Thoracic aorta (tissue), 2 donors: Measurements from ENCODE around the gene ELF5. TPM values are rescaled to one million over a fixed set of nuclear protein-coding genes. Genes with fewer than 3 reads are reported as not detected.

Source experiments
- ATAC-seq: fragments of 150-250 bp; one replicate; pipeline ENCODE4 v1.8.0; 2017; ENCODE audit warnings: low read depth; ENCODE audit not compliant: insufficient number of reproducible peaks, low FRiP score
- DNase-seq: peaks from one replicate; pipeline ENCODE4 v3.0.0-alpha.2; 2020; ENCODE audit warnings: low spot score
- H3K27ac ChIP-seq, 2 donors: fragments of 200-600 bp; sonication (generic); 1 replicate in 1 of 2; 2 replicates in 1 of 2; pipeline ENCODE4 v1.5.1; 2016; ENCODE audit warnings: mild to moderate bottlenecking in 2 of 2, moderate library complexity in 2 of 2
- H3K27me3 ChIP-seq: fragments of 200-600 bp; sonication (generic); replicated peaks from 2 replicates; pipeline ENCODE4 v1.6.0; 2016; ENCODE audit warnings: mild to moderate bottlenecking; ENCODE audit not compliant: insufficient read depth
- H3K36me3 ChIP-seq: fragments of 200-600 bp; sonication (generic); one replicate; pipeline ENCODE4 v1.5.1; 2016
- H3K4me1 ChIP-seq, 2 donors: fragments of 200-600 bp; sonication (generic); 1 replicate in 1 of 2; 2 replicates in 1 of 2; pipeline versions ENCODE4 v1.5.1 to v1.6.0; 2016; ENCODE audit warnings: low read depth in 2 of 2, mild to moderate bottlenecking in 1 of 2; ENCODE audit not compliant: control insufficient read depth in 1 of 2
- H3K4me3 ChIP-seq: fragments of 200-600 bp; sonication (generic); 2 replicates; pipeline ENCODE4 v1.5.1; 2016; ENCODE audit warnings: mild to moderate bottlenecking
- H3K9me3 ChIP-seq: fragments of 200-600 bp; sonication (generic); 2 replicates; pipeline ENCODE4 v1.5.1; 2016
- total RNA-seq, 2 donors: library from RNA; depleted of rRNA; stranded (reverse); fragments of >200 nt; gene quantifications; one replicate each; pipeline versions ENCODE4 v1.1.0 to v1.2.3, GENCODE V29; 2016
- TF ChIP-seq, protein P1 (sequence below): fragments of 200-600 bp; sonication (generic); IDR thresholded peaks from one replicate; pipeline ENCODE4 v1.5.1; 2019; ENCODE audit warnings: antibody characterized with exemption

Gene ELF5
- total RNA-seq, 2 donors from 2014 or later, result not detected

DNA sequence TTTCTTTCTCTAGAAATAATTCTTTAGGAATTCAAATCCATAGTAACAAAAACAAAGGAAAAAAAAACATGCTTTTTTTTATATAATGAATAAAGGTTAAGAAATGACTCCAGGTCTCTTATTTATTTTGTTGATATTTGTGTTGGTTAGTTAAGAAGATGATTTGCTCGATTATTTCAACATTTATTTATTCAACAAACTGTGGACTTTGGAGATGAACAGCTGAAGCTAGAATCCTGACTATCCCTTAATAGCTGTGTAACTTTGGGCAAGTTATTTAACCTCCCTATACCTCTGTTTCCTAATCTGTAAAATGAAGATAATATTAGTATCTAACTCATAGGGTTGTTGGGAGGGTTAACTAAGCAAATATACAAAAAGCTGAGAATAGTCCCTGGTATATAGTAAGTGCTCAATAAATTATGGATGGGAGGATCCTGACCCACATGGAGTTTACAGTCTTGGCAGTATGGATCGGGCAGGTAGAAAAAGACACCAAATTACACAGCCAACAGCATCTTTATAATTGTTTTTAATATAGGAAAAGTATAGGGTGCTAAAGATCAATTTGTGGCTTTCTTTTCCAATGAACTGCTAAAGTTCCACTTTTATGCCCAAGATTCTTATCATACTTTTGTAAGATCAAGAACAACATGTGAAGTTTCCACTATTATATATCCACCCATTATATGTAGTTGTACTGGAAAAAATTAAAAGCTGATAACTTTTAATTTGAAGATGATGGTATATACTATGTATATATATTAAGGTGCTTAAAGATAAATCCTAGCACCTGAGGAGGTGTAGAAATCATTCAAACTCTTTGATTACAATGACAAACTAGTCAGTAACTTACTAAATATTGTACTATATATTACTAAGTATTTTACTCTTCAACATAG is 76.1 kb downstream of the ELF5 start:
- Histone ChIP-seq H3K27me3 (no peaks in the 10 kb centered on the region), H3K27ac (no peak overlapping the region), H3K9me3 (no peaks in the 10 kb centered on the region), H3K36me3 (no peaks in the 10 kb centered on the region), H3K4me3 (peak overlapping the region; percentile 96), H3K4me1 (peaks cover 13 to 16% of the 10 kb centered on the region in 2 donors)
- DNase-seq (no peak), ATAC-seq (no peak)
- TF ChIP-seq, protein P1, sequence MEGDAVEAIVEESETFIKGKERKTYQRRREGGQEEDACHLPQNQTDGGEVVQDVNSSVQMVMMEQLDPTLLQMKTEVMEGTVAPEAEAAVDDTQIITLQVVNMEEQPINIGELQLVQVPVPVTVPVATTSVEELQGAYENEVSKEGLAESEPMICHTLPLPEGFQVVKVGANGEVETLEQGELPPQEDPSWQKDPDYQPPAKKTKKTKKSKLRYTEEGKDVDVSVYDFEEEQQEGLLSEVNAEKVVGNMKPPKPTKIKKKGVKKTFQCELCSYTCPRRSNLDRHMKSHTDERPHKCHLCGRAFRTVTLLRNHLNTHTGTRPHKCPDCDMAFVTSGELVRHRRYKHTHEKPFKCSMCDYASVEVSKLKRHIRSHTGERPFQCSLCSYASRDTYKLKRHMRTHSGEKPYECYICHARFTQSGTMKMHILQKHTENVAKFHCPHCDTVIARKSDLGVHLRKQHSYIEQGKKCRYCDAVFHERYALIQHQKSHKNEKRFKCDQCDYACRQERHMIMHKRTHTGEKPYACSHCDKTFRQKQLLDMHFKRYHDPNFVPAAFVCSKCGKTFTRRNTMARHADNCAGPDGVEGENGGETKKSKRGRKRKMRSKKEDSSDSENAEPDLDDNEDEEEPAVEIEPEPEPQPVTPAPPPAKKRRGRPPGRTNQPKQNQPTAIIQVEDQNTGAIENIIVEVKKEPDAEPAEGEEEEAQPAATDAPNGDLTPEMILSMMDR, result no peak

- Histone ChIP-seq H3K4me3 (no peak overlapping the region), H3K36me3 (no peaks in the 10 kb centered on the region), H3K4me1 (peaks cover 0 to 4% of the 10 kb centered on the region in 2 donors), H3K9me3 (no peaks in the 10 kb centered on the region), H3K27me3 (no peaks in the 10 kb centered on the region), H3K27ac (no peak overlapping the region)
- TF ChIP-seq, protein P1, result no peak
- ATAC-seq, result no peak
- no peak for DNase-seq
Measured at GRCh38 chr11:34433899-34434298, 79.7 kb downstream of the ELF5 start.

DNA sequence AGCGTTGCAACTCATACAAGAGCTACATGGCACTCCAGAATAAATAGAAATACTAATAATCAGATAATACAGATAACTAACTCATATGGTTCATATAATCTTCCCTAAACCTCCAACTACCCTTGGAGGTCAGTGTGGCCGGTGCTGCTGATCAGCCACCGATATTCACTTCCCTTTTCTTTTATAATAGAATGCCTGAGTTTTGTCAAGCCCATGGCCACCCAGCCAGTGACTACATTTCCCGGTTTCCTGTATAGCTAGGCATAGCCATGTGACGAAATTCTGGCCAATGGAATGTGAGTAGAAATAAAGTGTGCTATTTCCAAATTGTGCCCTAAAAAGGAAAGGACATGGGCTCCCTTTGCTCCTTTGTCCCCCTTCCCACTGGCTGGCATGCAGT is 80.8 kb downstream of the ELF5 start:
- H3K27me3 ChIP-seq, result no peaks in the 10 kb centered on the region
- no peak for ATAC-seq
- no peaks in the 10 kb centered on the region for H3K9me3 ChIP-seq
- H3K4me3 ChIP-seq, result no peak overlapping the region
- H3K4me1 ChIP-seq, result peaks cover 0 to under 1% of the 10 kb centered on the region in 2 donors
- no peak overlapping the region for H3K27ac ChIP-seq
- TF ChIP-seq, protein P1, result no peak
- DNase-seq, result no peak
- no peaks in the 10 kb centered on the region for H3K36me3 ChIP-seq

- DNase-seq, result no peak
- Histone ChIP-seq H3K36me3 (no peaks in the 10 kb centered on the region), H3K4me1 (no peaks in the 10 kb centered on the region), H3K9me3 (no peaks in the 10 kb centered on the region), H3K4me3 (no peak overlapping the region), H3K27me3 (no peaks in the 10 kb centered on the region), H3K27ac (no peak overlapping the region)
- no peak for ATAC-seq
- TF ChIP-seq, protein P1, result no peak
Measured at GRCh38 chr11:34431979-34432378, 81.6 kb downstream of the ELF5 start.

Other genes with a start within 250 kb of the ELF5 start
- gene ABTB2, start 155.8 kb downstream of the ELF5 start, total RNA-seq, result 10 to 100 TPM; 12.3 to 31.0 TPM
- gene CAT, start 74.9 kb downstream of the ELF5 start, total RNA-seq, result 10 to 100 TPM; 54.7 to 65.3 TPM
- gene EHF, start 107.3 kb upstream of the ELF5 start, total RNA-seq, result under 1 TPM; 0.14 TPM